Neuronal stem cell (in vitro differentiated cells): ENCODE results near the gene HEPACAM.

Source experiments
- DNase-seq: peaks from one replicate; pipeline ENCODE4 v3.0.0-alpha.2; 2013; ENCODE audit warnings: low spot score
- H2AFZ ChIP-seq: one replicate; pipeline ENCODE4 v1.6.1; 2013; ENCODE audit warnings: mild to moderate bottlenecking, low read length, inconsistent platforms
- H2AK5ac ChIP-seq: 2 replicates; pipeline ENCODE4 v1.6.1; 2013; ENCODE audit warnings: low read depth, mild to moderate bottlenecking, inconsistent platforms, low read length, moderate library complexity, mixed read lengths
- H2BK120ac ChIP-seq: 2 replicates; pipeline ENCODE4 v1.6.1; 2013; ENCODE audit warnings: low read depth, mild to moderate bottlenecking, inconsistent platforms, low read length, moderate library complexity, mixed read lengths
- H2BK12ac ChIP-seq: one replicate; pipeline ENCODE4 v1.6.1; 2013; ENCODE audit warnings: low read length, inconsistent platforms
- H2BK15ac ChIP-seq: 2 replicates; pipeline ENCODE4 v1.6.1; 2013; ENCODE audit warnings: mild to moderate bottlenecking, low read length, inconsistent platforms, mixed read lengths
- H2BK5ac ChIP-seq: one replicate; pipeline ENCODE4 v1.6.1; 2013; ENCODE audit warnings: inconsistent platforms, mild to moderate bottlenecking, low read length, moderate library complexity
- H3K14ac ChIP-seq: one replicate; pipeline ENCODE4 v1.6.1; 2013; ENCODE audit warnings: low read length, inconsistent platforms
- H3K18ac ChIP-seq: 2 replicates; pipeline ENCODE4 v1.6.1; 2013; ENCODE audit warnings: low read length, inconsistent platforms
- H3K23ac ChIP-seq: 2 replicates; pipeline ENCODE4 v1.6.1; 2013; ENCODE audit warnings: low read depth, mild to moderate bottlenecking, mixed read lengths, low read length, inconsistent platforms; ENCODE audit not compliant: poor library complexity
- H3K27ac ChIP-seq: replicated peaks from 3 replicates; pipeline ENCODE4 v1.5.1; 2013; ENCODE audit warnings: low read length, inconsistent platforms
- H3K27me3 ChIP-seq, 3 experiments: 2 replicates each; pipeline ENCODE4 v1.6.1; 2013; ENCODE audit warnings: low read length in 3 of 3, mild to moderate bottlenecking in 2 of 3, inconsistent platforms in 1 of 3, low read depth in 1 of 3, mixed read lengths in 1 of 3, moderate library complexity in 1 of 3; ENCODE audit not compliant: control insufficient read depth in 3 of 3, insufficient read depth in 3 of 3
- H3K36me3 ChIP-seq, 2 donors: replicated peaks in 1 of 2; 2 replicates each; pipeline ENCODE4 v1.6.1; 2013; ENCODE audit warnings: low read length in 2 of 2; ENCODE audit not compliant: control insufficient read depth in 2 of 2, insufficient read depth in 2 of 2
- H3K4ac ChIP-seq: 2 replicates; pipeline ENCODE4 v1.6.1; 2013; ENCODE audit warnings: inconsistent platforms, mild to moderate bottlenecking, low read length, moderate library complexity
- H3K4me1 ChIP-seq, 2 donors: 1 replicate in 1 of 2; 2 replicates in 1 of 2; pipeline ENCODE4 v1.6.1; 2013; ENCODE audit warnings: low read length in 2 of 2, low read depth in 1 of 2; ENCODE audit not compliant: control insufficient read depth in 2 of 2, insufficient read depth in 1 of 2
- H3K4me2 ChIP-seq: one replicate; pipeline ENCODE4 v1.6.1; 2013; ENCODE audit warnings: mild to moderate bottlenecking, low read length, inconsistent platforms; ENCODE audit not compliant: insufficient read depth, poor library complexity, severe bottlenecking
- H3K4me3 ChIP-seq, 2 donors: 2 replicates each; pipeline ENCODE4 v1.5.1; 2013; ENCODE audit warnings: low read length in 2 of 2, mild to moderate bottlenecking in 2 of 2, inconsistent platforms in 1 of 2, moderate library complexity in 1 of 2
- H3K79me1 ChIP-seq: one replicate; pipeline ENCODE4 v1.6.1; 2013; ENCODE audit warnings: low read depth, mild to moderate bottlenecking, inconsistent platforms, low read length, moderate library complexity
- H3K9ac ChIP-seq: one replicate; pipeline ENCODE4 v1.6.1; 2013; ENCODE audit warnings: mild to moderate bottlenecking, low read depth, low read length, inconsistent platforms; ENCODE audit not compliant: poor library complexity
- H3K9me3 ChIP-seq, 2 donors: replicated peaks in 1 of 2; 2 replicates each; pipeline versions ENCODE3 to v1.6.1; 2013; ENCODE audit warnings: low read length in 2 of 2, mild to moderate bottlenecking in 2 of 2, inconsistent platforms in 1 of 2, low read depth in 1 of 2, mixed read lengths in 1 of 2, moderate library complexity in 1 of 2; ENCODE audit not compliant: control insufficient read depth in 2 of 2, insufficient read depth in 1 of 2
- H4K8ac ChIP-seq: one replicate; pipeline ENCODE4 v1.6.1; 2013; ENCODE audit warnings: low read depth, mild to moderate bottlenecking, inconsistent platforms, low read length, moderate library complexity
- H4K91ac ChIP-seq: one replicate; pipeline ENCODE4 v1.6.1; 2013; ENCODE audit warnings: low read length, low read depth, mild to moderate bottlenecking, inconsistent platforms; ENCODE audit not compliant: poor library complexity
- WGBS, 2 donors: extraction: QIAGEN DNeasy Blood & Tissue Kit; methylation state at CpG; one replicate each; pipeline ENCODE4 v1.1.7; 2013; ENCODE audit warnings: missing lambda C conversion rate in 2 of 2, mixed read lengths in 1 of 2; ENCODE audit not compliant: insufficient read length in 2 of 2, insufficient replicate concordance in 1 of 2; ENCODE audit errors: extremely low coverage in 2 of 2; 5-methylcytosine and 5-hydroxymethylcytosine counted together

The HEPACAM gene

DNA sequence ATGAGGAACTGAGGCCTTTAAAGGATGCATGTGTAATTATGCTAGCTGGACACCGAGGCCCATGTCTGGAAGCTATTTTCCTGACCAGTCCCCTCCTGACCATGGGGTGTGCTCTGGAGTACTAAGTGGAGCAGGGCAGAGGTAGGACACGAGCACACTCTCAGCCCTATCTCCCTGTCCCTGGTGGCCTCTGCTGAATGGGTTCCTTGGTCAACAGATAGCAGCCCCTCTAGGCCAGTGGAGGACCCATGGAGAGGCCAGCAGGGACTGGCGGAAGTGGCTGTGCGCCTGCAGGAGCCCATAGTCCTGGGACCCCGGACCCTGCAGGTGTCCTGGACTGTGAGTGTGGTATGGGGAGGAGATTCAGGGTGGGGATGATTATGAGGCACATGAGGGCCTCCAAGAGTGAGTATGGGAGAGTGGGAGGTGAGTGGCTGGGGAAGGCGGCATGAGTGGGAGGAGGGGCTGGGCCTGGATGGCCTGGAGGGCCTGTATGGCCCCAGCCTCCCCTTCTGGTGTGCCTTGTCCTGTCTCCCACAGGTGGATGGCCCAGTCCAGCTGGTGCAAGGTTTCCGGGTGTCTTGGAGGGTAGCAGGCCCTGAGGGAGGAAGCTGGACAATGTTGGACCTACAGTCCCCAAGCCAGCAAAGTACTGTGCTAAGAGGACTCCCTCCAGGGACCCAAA lies 61.1 kb downstream of the HEPACAM start:
- Histone ChIP-seq H3K18ac (no peak overlapping the region), H3K4ac (no peak overlapping the region), H3K23ac (peak overlapping the region; percentile 23), H3K4me1 (peaks cover 2 to 11% of the 10 kb centered on the region in 2 donors), H3K14ac (no peak overlapping the region), H2BK15ac (peak overlapping the region; percentile 90), H3K9me3 (no peaks in the 10 kb centered on the region), H4K8ac (no peak overlapping the region), H2BK120ac (no peak overlapping the region), H2AFZ (no peak overlapping the region), H3K27ac (no peak overlapping the region), H2BK12ac (no peak overlapping the region), H2BK5ac (no peak overlapping the region), H2AK5ac (peak overlapping the region; percentile 3), H3K27me3 (peaks cover 3 to 62% (median 43%) of the 10 kb centered on the region in 3 experiments), H3K79me1 (peaks cover 2% of the 10 kb centered on the region), H3K9ac (no peak overlapping the region), H3K4me3 (no peak overlapping the region), H4K91ac (no peak overlapping the region), H3K36me3 (no peaks in the 10 kb centered on the region), H3K4me2 (no peak overlapping the region)
- no CpG with 5 or more reads among the region's 7 CpGs for WGBS, 2 donors
- DNase-seq, result no peak

DNA sequence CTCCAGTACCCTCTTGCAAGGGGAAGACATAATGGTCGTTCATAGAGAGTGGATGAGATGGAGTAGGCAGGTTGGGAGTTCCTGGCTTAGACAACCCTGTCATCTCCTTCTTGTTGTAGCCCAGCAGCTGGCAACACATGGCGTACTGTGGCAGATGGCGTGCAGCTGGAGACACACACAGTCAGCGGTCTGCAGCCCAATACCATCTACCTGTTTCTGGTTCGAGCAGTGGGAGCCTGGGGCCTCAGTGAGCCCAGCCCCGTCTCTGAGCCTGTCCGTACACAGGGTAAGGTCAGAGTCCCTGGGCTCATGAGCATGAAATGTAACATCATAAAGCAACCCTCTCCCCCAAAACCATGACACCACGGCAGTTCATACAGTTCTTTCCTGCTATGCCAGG lies 61.9 kb downstream of the HEPACAM start:
- H3K79me1 ChIP-seq, result peaks cover 2% of the 10 kb centered on the region
- H3K4ac ChIP-seq, result no peak overlapping the region
- H3K9me3 ChIP-seq, result no peaks in the 10 kb centered on the region
- no peak overlapping the region for H4K8ac ChIP-seq
- H3K4me1 ChIP-seq, result peaks cover 2 to 12% of the 10 kb centered on the region in 2 donors
- H3K4me2 ChIP-seq, result no peak overlapping the region
- H3K27me3 ChIP-seq, result peaks cover 8 to 70% (median 51%) of the 10 kb centered on the region in 3 experiments
- no peak overlapping the region for H2BK15ac ChIP-seq
- H3K18ac ChIP-seq, result no peak overlapping the region
- no peak overlapping the region for H3K23ac ChIP-seq
- H2AFZ ChIP-seq, result no peak overlapping the region
- H3K14ac ChIP-seq, result no peak overlapping the region
- H2BK120ac ChIP-seq, result no peak overlapping the region
- H3K9ac ChIP-seq, result no peak overlapping the region
- no CpG with 5 or more reads among the region's 8 CpGs for WGBS, 2 donors
- no peak overlapping the region for H2BK12ac ChIP-seq
- no peak overlapping the region for H3K4me3 ChIP-seq
- H4K91ac ChIP-seq, result no peak overlapping the region
- no peaks in the 10 kb centered on the region for H3K36me3 ChIP-seq
- DNase-seq, result no peak
- no peak overlapping the region for H2AK5ac ChIP-seq
- H3K27ac ChIP-seq, result no peak overlapping the region
- H2BK5ac ChIP-seq, result no peak overlapping the region

DNA sequence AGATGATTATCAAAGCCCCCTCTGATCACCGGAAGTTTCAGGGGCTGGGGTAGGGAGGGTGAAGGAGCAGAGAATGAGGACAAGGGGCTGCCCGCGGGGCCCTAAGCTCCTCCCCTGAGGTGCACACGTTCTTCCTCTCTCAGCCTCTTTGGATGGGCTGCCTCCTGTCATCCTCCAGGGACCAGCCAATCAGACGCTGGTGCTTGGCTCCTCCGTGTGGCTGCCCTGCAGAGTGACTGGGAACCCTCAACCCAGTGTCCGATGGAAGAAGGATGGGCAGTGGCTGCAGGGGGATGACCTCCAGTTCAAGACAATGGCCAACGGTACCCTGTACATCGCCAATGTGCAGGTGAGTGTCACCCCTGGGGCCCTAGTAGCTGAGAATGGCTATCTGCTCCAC lies 63.1 kb downstream of the HEPACAM start:
- no peak overlapping the region for H4K91ac ChIP-seq
- H2AK5ac ChIP-seq, result no peak overlapping the region
- H3K23ac ChIP-seq, result no peak overlapping the region
- H3K4me2 ChIP-seq, result no peak overlapping the region
- peaks cover 2% of the 10 kb centered on the region for H3K79me1 ChIP-seq
- no peak overlapping the region for H2AFZ ChIP-seq
- no peak overlapping the region for H3K4ac ChIP-seq
- no peaks in the 10 kb centered on the region for H3K36me3 ChIP-seq
- H3K14ac ChIP-seq, result no peak overlapping the region
- no peak overlapping the region for H3K9ac ChIP-seq
- H3K18ac ChIP-seq, result no peak overlapping the region
- WGBS, 2 donors, result no CpG with 5 or more reads among the region's 9 CpGs
- H4K8ac ChIP-seq, result no peak overlapping the region
- no peak overlapping the region for H2BK5ac ChIP-seq
- H3K4me1 ChIP-seq, result peaks cover 2 to 13% of the 10 kb centered on the region in 2 donors
- no peaks in the 10 kb centered on the region for H3K9me3 ChIP-seq
- peaks cover 17 to 82% (median 61%) of the 10 kb centered on the region in 3 experiments for H3K27me3 ChIP-seq
- no peak overlapping the region for H2BK12ac ChIP-seq
- H2BK120ac ChIP-seq, result peak overlapping the region; percentile 41
- DNase-seq, result no peak
- no peak overlapping the region for H3K27ac ChIP-seq
- no peak overlapping the region for H3K4me3 ChIP-seq
- peak overlapping the region; percentile 30 for H2BK15ac ChIP-seq

DNA sequence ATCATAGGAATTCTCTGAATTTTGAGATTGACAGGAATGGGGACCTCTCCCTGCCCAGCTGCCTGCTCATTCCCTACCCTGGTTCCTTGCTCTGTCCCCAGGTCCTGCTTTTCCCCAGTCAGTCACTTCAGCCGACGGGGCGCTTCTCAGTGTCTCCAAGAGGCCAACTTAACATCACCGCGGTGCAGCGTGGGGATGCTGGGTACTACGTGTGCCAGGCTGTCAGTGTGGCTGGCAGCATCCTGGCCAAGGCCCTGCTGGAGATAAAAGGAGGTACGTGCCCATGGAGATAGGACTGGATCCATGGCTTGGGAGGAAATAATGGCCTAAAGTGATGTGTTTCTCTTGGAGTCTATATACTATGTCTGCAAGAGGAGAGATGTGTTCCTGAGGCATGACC lies 63.6 kb downstream of the HEPACAM start:
- Histone ChIP-seq H4K91ac (no peak overlapping the region), H3K9me3 (no peaks in the 10 kb centered on the region), H3K27ac (no peak overlapping the region), H2AFZ (no peak overlapping the region), H2BK15ac (no peak overlapping the region), H3K79me1 (peaks cover 2% of the 10 kb centered on the region), H3K4me1 (peaks cover 2 to 12% of the 10 kb centered on the region in 2 donors), H2BK12ac (peak overlapping the region; percentile 51), H3K9ac (no peak overlapping the region), H3K4ac (no peak overlapping the region), H2BK5ac (no peak overlapping the region), H2AK5ac (peak overlapping the region; percentile 47), H3K14ac (no peak overlapping the region), H3K18ac (peak overlapping the region; percentile 15), H2BK120ac (no peak overlapping the region), H3K27me3 (peaks cover 20 to 86% (median 63%) of the 10 kb centered on the region in 3 experiments), H3K4me2 (no peak overlapping the region), H4K8ac (no peak overlapping the region), H3K4me3 (no peak overlapping the region), H3K23ac (no peak overlapping the region), H3K36me3 (no peaks in the 10 kb centered on the region)
- no peak for DNase-seq
- no CpG with 5 or more reads among the region's 8 CpGs for WGBS, 2 donors
